HepG2 (cell line): ENCODE measurements around the gene PSMD1. TPM values are rescaled to one million over a fixed set of nuclear protein-coding genes. Genes with fewer than 3 reads are reported as not detected.

Experiments used
- ELF3 ChIP-seq: IDR thresholded peaks from 2 replicates; pipeline ENCODE4 v1.6.1; 2016; ENCODE audit warnings: missing genetic modification reagents, missing compliant biosample characterization
- HIVEP1 ChIP-seq: sonication (generic); formaldehyde crosslinking; IDR thresholded peaks from 2 replicates; pipeline ENCODE4 v1.4.0; 2020; ENCODE audit warnings: mild to moderate bottlenecking, missing genetic modification reagents
- HNF4A ChIP-seq: sonication (generic); formaldehyde crosslinking; IDR thresholded peaks from 2 replicates; pipeline ENCODE4 v1.4.0; 2020; ENCODE audit warnings: missing genetic modification reagents
- HNF4G ChIP-seq, 2 experiments: sonication (generic) in 1 of 2; formaldehyde crosslinking in 1 of 2; IDR thresholded peaks; 2 replicates each; pipeline versions ENCODE4 v1.4.0 to v1.6.1; 2011 to 2020; ENCODE audit warnings: borderline replicate concordance in 2 of 2, low read depth in 2 of 2, mild to moderate bottlenecking in 2 of 2, low read length in 1 of 2, missing genetic modification reagents in 1 of 2, moderate library complexity in 1 of 2
- KDM5A ChIP-seq: fragments of 200-600 bp; sonication (generic); IDR thresholded peaks from 2 replicates; pipeline ENCODE4 v1.7.0; 2018; ENCODE audit warnings: antibody characterized with exemption, mild to moderate bottlenecking, low read length, borderline replicate concordance
- NCOR1 ChIP-seq: fragments of 200-600 bp; sonication (generic); IDR thresholded peaks from 2 replicates; pipeline ENCODE4 v1.7.0; 2017; ENCODE audit warnings: antibody characterized with exemption, low read length, borderline replicate concordance
- PREB ChIP-seq: sonication (generic); formaldehyde crosslinking; IDR thresholded peaks from 2 replicates; pipeline ENCODE4 v1.4.0; 2020; ENCODE audit warnings: missing genetic modification reagents
- PRPF4 ChIP-seq: fragments of 200-400 bp; formaldehyde crosslinking; IDR thresholded peaks from 2 replicates; pipeline ENCODE4 v1.6.1; 2016; ENCODE audit warnings: low read length, low read depth; ENCODE audit not compliant: poor library complexity, severe bottlenecking
- SNRNP70 ChIP-seq: fragments of 200-400 bp; formaldehyde crosslinking; IDR thresholded peaks from 2 replicates; pipeline ENCODE4 v1.6.1; 2017; ENCODE audit warnings: mild to moderate bottlenecking, low read depth, low read length, moderate library complexity
- SOX13 ChIP-seq, 3 experiments: fragments of 450-650 bp in 1 of 3; sonication (generic) in 1 of 3; formaldehyde crosslinking in 1 of 3; IDR thresholded peaks in 2 of 3; conservative IDR thresholded peaks in 1 of 3; 2 replicates each; pipeline versions ENCODE4 v1.5.0 to v1.6.1; 2016 to 2020; ENCODE audit warnings: antibody characterized with exemption in 1 of 3, mild to moderate bottlenecking in 1 of 3, missing compliant biosample characterization in 1 of 3, missing genetic modification reagents in 1 of 3, moderate library complexity in 1 of 3
- SOX6 ChIP-seq, 2 experiments: fragments of 450-650 bp in 1 of 2; sonication (generic) in 1 of 2; formaldehyde crosslinking in 1 of 2; IDR thresholded peaks; 2 replicates each; pipeline versions ENCODE4 v1.4.0 to v1.6.1; 2017 to 2020; ENCODE audit warnings: antibody characterized with exemption in 1 of 2, mild to moderate bottlenecking in 1 of 2, missing genetic modification reagents in 1 of 2
- TFAP4 ChIP-seq: sonication (generic); IDR thresholded peaks from 2 replicates; pipeline ENCODE4 v1.6.1; 2016; ENCODE audit warnings: low read depth, borderline replicate concordance
- THAP7 ChIP-seq: sonication (generic); formaldehyde crosslinking; IDR thresholded peaks from 2 replicates; pipeline ENCODE4 v1.8.1; 2023; ENCODE audit warnings: mild to moderate bottlenecking, missing genetic modification reagents
- ZBTB33 ChIP-seq: sonication (generic); formaldehyde crosslinking; IDR thresholded peaks from 2 replicates; pipeline ENCODE4 v1.4.0; 2020; ENCODE audit warnings: missing genetic modification reagents
- ZFP36L1 ChIP-seq: sonication (generic); formaldehyde crosslinking; IDR thresholded peaks from 2 replicates; pipeline ENCODE4 v1.8.0; 2022; ENCODE audit warnings: mild to moderate bottlenecking, missing genetic modification reagents, moderate library complexity
- ZFP62 ChIP-seq: sonication (generic); formaldehyde crosslinking; IDR thresholded peaks from 2 replicates; pipeline ENCODE4 v1.4.0; 2020; ENCODE audit warnings: missing genetic modification reagents
- ZNF136 ChIP-seq: sonication (generic); formaldehyde crosslinking; IDR thresholded peaks from 2 replicates; pipeline ENCODE4 v1.8.1; 2022; ENCODE audit warnings: low read depth, mild to moderate bottlenecking, moderate library complexity, missing genetic modification reagents
- ZNF274 ChIP-seq: sonication (generic); formaldehyde crosslinking; IDR thresholded peaks from 2 replicates; pipeline ENCODE4 v1.5.1; 2020; ENCODE audit warnings: mild to moderate bottlenecking, missing genetic modification reagents
- ZNF430 ChIP-seq: sonication (generic); formaldehyde crosslinking; IDR thresholded peaks from 2 replicates; pipeline ENCODE4 v1.9.0; 2021; ENCODE audit warnings: mild to moderate bottlenecking, missing genetic modification reagents
- ZNF569 ChIP-seq: sonication (generic); formaldehyde crosslinking; IDR thresholded peaks from 2 replicates; pipeline ENCODE4 v1.5.0; 2020; ENCODE audit warnings: mild to moderate bottlenecking, missing genetic modification reagents, moderate library complexity, borderline replicate concordance
- ZNF580 ChIP-seq: IDR thresholded peaks from 2 replicates; pipeline ENCODE4 v1.6.1; 2016; ENCODE audit warnings: low read depth, borderline replicate concordance
- ZNF670 ChIP-seq: sonication (generic); formaldehyde crosslinking; IDR thresholded peaks from 2 replicates; pipeline ENCODE4 v1.8.0; 2022; ENCODE audit warnings: mild to moderate bottlenecking, missing genetic modification reagents, borderline replicate concordance
- polyA plus RNA-seq, 8 experiments: library from polyadenylated mRNA; depleted of rRNA in 3 of 8; stranded (reverse) in 7 of 8; unstranded in 1 of 8; fragments of >200 nt; fragmentation: Illumina TruSeq in 4 of 8; extraction: Trizol in 4 of 8; gene quantifications; 2 replicates each; pipeline versions ENCODE4 v1.2.1 to v1.2.3, GENCODE V29; 2011 to 2016; ENCODE audit warnings: low read depth in 4 of 8, missing spikeins in 1 of 8, mixed read lengths in 1 of 8; ENCODE audit not compliant: insufficient read depth in 1 of 8
- total RNA-seq, 5 experiments: library from RNA; depleted of rRNA; stranded (reverse); fragments of >200 nt; fragmentation: Illumina TruSeq; extraction: Trizol; gene quantifications; 2 replicates each; pipeline ENCODE4 v1.2.3, GENCODE V29; 2016; ENCODE audit warnings: low read depth in 1 of 5

PSMD1 gene
- total and polyA plus RNA-seq, 2 of the 13 experiments (the other 11 are each of a cell fraction or from before 2014, with no cell fraction given): 136 to 191 TPM

GRCh38 chr2:231213931-231214642 lies 157.4 kb downstream of the PSMD1 start (continued):
- peak; percentile 70; the same call in 1 of the 2 replicates for TF ChIP-seq HNF4G (IDR thresholded peaks at IDR 0.05; ENCODE audit: borderline replicate concordance, low read depth, low read length)
- no peak for TF ChIP-seq HNF4G (CRISPR knock-in tag; IDR thresholded peaks at IDR 0.05; ENCODE audit: borderline replicate concordance, low read depth)
- TF ChIP-seq ZNF136 (CRISPR knock-in tag): 0 out of 2 replicates have a peak, but pooled peaks have one; percentile 41
- no peak for TF ChIP-seq KDM5A
- TF ChIP-seq THAP7 (CRISPR knock-in tag): no peak
- no peak for TF ChIP-seq ZFP62 (CRISPR knock-in tag)
- TF ChIP-seq ZNF569 (CRISPR knock-in tag): no peak
- no peak for TF ChIP-seq ELF3 (CRISPR knock-in tag)
- 0 out of 2 replicates have a peak, but pooled peaks have one; percentile 18 for TF ChIP-seq TFAP4
- TF ChIP-seq SOX13 (IDR thresholded peaks at IDR 0.05): no peak
- peak in 1 of 2 experiments; percentile 34; a peak in 2 of 4 replicates for TF ChIP-seq SOX13 (CRISPR knock-in tag; conservative IDR thresholded peaks at IDR 0.05 in 1 of 2, IDR thresholded peaks at IDR 0.05 in 1 of 2)
- TF ChIP-seq SNRNP70: no peak
- no peak for TF ChIP-seq ZNF670 (CRISPR knock-in tag)
- no peak for TF ChIP-seq ZFP36L1
- no peak for TF ChIP-seq ZNF430
- no peak for TF ChIP-seq PREB (CRISPR knock-in tag)
- no peak for TF ChIP-seq HIVEP1 (CRISPR knock-in tag)
- TF ChIP-seq ZNF274: no peak
- TF ChIP-seq ZNF580: no peak
- no peak for TF ChIP-seq ZBTB33 (CRISPR knock-in tag)
- no peak for TF ChIP-seq SOX6 (IDR thresholded peaks at IDR 0.05)
- TF ChIP-seq SOX6 (CRISPR knock-in tag; IDR thresholded peaks at IDR 0.05): peak; percentile 63
- peak; percentile 24; the same call in 1 of the 2 replicates for TF ChIP-seq NCOR1
- TF ChIP-seq PRPF4: no peak
- TF ChIP-seq HNF4A (CRISPR knock-in tag): peak; percentile 67
- TF ChIP-seq, all 625 proteins: peak for 21
